Measurements from ENCODE around the gene FBXL3.
A peak's percentile ranks its signal among the peaks of the same experiment; 100 is the strongest.

Gene FBXL3, protein sequence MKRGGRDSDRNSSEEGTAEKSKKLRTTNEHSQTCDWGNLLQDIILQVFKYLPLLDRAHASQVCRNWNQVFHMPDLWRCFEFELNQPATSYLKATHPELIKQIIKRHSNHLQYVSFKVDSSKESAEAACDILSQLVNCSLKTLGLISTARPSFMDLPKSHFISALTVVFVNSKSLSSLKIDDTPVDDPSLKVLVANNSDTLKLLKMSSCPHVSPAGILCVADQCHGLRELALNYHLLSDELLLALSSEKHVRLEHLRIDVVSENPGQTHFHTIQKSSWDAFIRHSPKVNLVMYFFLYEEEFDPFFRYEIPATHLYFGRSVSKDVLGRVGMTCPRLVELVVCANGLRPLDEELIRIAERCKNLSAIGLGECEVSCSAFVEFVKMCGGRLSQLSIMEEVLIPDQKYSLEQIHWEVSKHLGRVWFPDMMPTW

GRCh38 chr13:77026861-77027621 is at the start of gene FBXL3:
Gene FBXL3, minus strand, starts transcription at chr13:77027159. Its CDS starts 5,299 bp downstream, at chr13:77021860.
- peak; percentile 71 for DNase-seq (ENCODE audit: low read depth)
- TF ChIP-seq, protein P1, sequence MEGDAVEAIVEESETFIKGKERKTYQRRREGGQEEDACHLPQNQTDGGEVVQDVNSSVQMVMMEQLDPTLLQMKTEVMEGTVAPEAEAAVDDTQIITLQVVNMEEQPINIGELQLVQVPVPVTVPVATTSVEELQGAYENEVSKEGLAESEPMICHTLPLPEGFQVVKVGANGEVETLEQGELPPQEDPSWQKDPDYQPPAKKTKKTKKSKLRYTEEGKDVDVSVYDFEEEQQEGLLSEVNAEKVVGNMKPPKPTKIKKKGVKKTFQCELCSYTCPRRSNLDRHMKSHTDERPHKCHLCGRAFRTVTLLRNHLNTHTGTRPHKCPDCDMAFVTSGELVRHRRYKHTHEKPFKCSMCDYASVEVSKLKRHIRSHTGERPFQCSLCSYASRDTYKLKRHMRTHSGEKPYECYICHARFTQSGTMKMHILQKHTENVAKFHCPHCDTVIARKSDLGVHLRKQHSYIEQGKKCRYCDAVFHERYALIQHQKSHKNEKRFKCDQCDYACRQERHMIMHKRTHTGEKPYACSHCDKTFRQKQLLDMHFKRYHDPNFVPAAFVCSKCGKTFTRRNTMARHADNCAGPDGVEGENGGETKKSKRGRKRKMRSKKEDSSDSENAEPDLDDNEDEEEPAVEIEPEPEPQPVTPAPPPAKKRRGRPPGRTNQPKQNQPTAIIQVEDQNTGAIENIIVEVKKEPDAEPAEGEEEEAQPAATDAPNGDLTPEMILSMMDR (IDR thresholded peaks at IDR 0.05; ENCODE audit: control insufficient read depth, insufficient read depth, low read depth, low read length, missing control alignments): no peak
- peak within 1 kb of the TSS; percentile 81 for H3K4me3 ChIP-seq (ENCODE audit: control insufficient read depth, low read depth, low read length)

- no peak overlapping the region for H3K4me3 ChIP-seq (ENCODE audit: control insufficient read depth, low read depth, low read length)
- no peak for DNase-seq (ENCODE audit: low read depth)
- TF ChIP-seq, protein P1 (IDR thresholded peaks at IDR 0.05; ENCODE audit: control insufficient read depth, insufficient read depth, low read depth, low read length, missing control alignments): no peak
Observed at GRCh38 chr13:77067519-77067918, 40.6 kb upstream of the FBXL3 start.

- H3K4me3 ChIP-seq (ENCODE audit: control insufficient read depth, low read depth, low read length): no peak overlapping the region
- TF ChIP-seq, protein P1 (IDR thresholded peaks at IDR 0.05; ENCODE audit: control insufficient read depth, insufficient read depth, low read depth, low read length, missing control alignments): no peak
- DNase-seq (ENCODE audit: low read depth): no peak
Observed at GRCh38 chr13:77065461-77066147, 38.6 kb upstream of the FBXL3 start.

- H3K4me3 ChIP-seq (ENCODE audit: control insufficient read depth, low read depth, low read length): no peak overlapping the region
Observed at GRCh38 chr13:77062097-77062496, 35.1 kb upstream of the FBXL3 start.

DNA sequence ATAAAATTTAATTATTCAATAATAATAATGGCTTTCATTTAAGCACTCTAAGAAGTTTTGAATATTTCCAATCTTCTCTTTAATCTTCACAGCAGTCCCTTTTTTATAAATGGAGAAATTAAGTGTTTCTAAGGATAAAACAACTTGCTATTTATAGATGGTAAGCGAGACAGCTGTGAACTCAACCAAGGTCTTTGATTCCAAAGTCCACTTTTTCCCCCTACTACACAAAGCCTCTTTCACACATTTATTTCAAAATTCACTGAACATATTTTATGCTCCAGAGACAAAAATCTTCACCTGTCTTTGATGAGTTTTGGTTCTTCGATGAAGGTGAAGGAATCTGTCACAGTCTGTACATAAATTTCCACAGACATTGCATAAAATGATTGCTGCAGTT is 34.4 kb upstream of the FBXL3 start:
- TF ChIP-seq, protein P1 (IDR thresholded peaks at IDR 0.05; ENCODE audit: control insufficient read depth, insufficient read depth, low read depth, low read length, missing control alignments): no peak
- no peak overlapping the region for H3K4me3 ChIP-seq (ENCODE audit: control insufficient read depth, low read depth, low read length)
- DNase-seq (ENCODE audit: low read depth): no peak

More at GRCh38 chr13:77062097-77062496, 35.1 kb upstream of the FBXL3 start:
- DNase-seq (ENCODE audit: low read depth): no peak
- TF ChIP-seq, protein P1 (IDR thresholded peaks at IDR 0.05; ENCODE audit: control insufficient read depth, insufficient read depth, low read depth, low read length, missing control alignments): no peak

DNA sequence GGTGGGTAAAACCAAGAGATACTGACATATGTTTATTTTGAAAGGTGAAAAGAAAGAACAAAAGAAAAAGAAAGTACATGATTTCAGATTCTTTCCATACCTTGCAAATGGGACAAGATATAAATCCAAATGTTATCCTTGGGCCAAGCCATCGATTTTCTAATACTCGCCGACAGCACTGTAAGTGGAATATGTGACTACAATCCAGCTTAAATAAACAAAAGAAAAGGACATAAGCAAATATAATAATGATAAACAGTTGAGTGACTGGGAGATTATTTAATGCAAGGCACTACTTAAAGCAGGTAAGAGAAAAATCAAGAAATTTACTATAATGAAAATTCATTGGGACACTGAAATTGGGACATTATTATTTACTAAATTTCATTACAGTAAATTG is 29.9 kb upstream of the FBXL3 start:
- TF ChIP-seq, protein P1 (IDR thresholded peaks at IDR 0.05; ENCODE audit: control insufficient read depth, insufficient read depth, low read depth, low read length, missing control alignments): no peak
- H3K4me3 ChIP-seq (ENCODE audit: control insufficient read depth, low read depth, low read length): no peak overlapping the region
- no peak for DNase-seq (ENCODE audit: low read depth)

Data from AG09309 (cell line).